ENCODE measurements around the gene SLC44A3.

The SLC44A3 gene

GRCh38 chr1:94819945-94820746 lies at the start of gene SLC44A3:
SLC44A3 (plus strand) TSS chr1:94820357; CDS start chr1:94820452, 95 bp downstream.
- DNase-seq (ENCODE audit: low spot score in 2 of 2): peak; percentile 40 to 65
- Histone ChIP-seq H3K36me3 (replicated peaks) (no peaks in the 10 kb centered on the region), H3K27me3 (ENCODE audit: low read depth) (no peaks in the 10 kb centered on the region), H3K4me3 (peak within 1 kb of the TSS; percentile 43), H3K4me1 (peaks cover 2% of the 10 kb centered on the region), H3K9me3 (no peaks in the 10 kb centered on the region; the same call in 1 of the 2 replicates)
- in situ Hi-C loops (cut with MboI; ENCODE audit: low sequenced_read_pairs): loop anchor here (25.0 kb wide), 2 partner anchors 483 to 758 kb away; no protein-coding TSS in a partner anchor

- Histone ChIP-seq H3K27me3 (ENCODE audit: low read depth) (no peaks in the 10 kb centered on the region), H3K4me1 (no peaks in the 10 kb centered on the region), H3K9me3 (no peaks in the 10 kb centered on the region), H3K36me3 (replicated peaks) (no peaks in the 10 kb centered on the region), H3K4me3 (no peak overlapping the region)
- no peak for DNase-seq (ENCODE audit: low spot score in 2 of 2)
- in situ Hi-C loops (cut with MboI; ENCODE audit: low sequenced_read_pairs): no loop called here
These were observed 47.9 kb upstream of the SLC44A3 start for GRCh38 chr1:94772230-94772641.

GRCh38 chr1:94772845-94773244 lies 47.3 kb upstream of the SLC44A3 start:
- no peaks in the 10 kb centered on the region for H3K36me3 ChIP-seq (replicated peaks)
- H3K4me1 ChIP-seq: no peaks in the 10 kb centered on the region
- no peak for DNase-seq (ENCODE audit: low spot score in 2 of 2)
- no peak overlapping the region for H3K4me3 ChIP-seq
- H3K27me3 ChIP-seq (ENCODE audit: low read depth): no peaks in the 10 kb centered on the region
- in situ Hi-C loops (cut with MboI; ENCODE audit: low sequenced_read_pairs): no loop called here
- H3K9me3 ChIP-seq: no peaks in the 10 kb centered on the region

- no peak for DNase-seq (ENCODE audit: low spot score in 2 of 2)
- Histone ChIP-seq H3K36me3 (replicated peaks) (no peaks in the 10 kb centered on the region), H3K27me3 (ENCODE audit: low read depth) (no peaks in the 10 kb centered on the region), H3K4me1 (no peaks in the 10 kb centered on the region), H3K9me3 (no peaks in the 10 kb centered on the region), H3K4me3 (no peak overlapping the region)
- in situ Hi-C loops (cut with MboI; ENCODE audit: low sequenced_read_pairs): no loop called here
These were observed 46.8 kb upstream of the SLC44A3 start for GRCh38 chr1:94773296-94773809.

- in situ Hi-C loops (cut with MboI; ENCODE audit: low sequenced_read_pairs): no loop called here
- no peaks in the 10 kb centered on the region for H3K9me3 ChIP-seq
- H3K27me3 ChIP-seq (ENCODE audit: low read depth): no peaks in the 10 kb centered on the region
- H3K4me1 ChIP-seq: no peaks in the 10 kb centered on the region
- H3K4me3 ChIP-seq: no peak overlapping the region
- H3K36me3 ChIP-seq (replicated peaks): no peaks in the 10 kb centered on the region
- DNase-seq (ENCODE audit: low spot score in 2 of 2): no peak
These were observed 46.2 kb upstream of the SLC44A3 start for GRCh38 chr1:94773931-94774422.

- Histone ChIP-seq H3K4me3 (no peak overlapping the region), H3K9me3 (no peaks in the 10 kb centered on the region), H3K36me3 (replicated peaks) (no peaks in the 10 kb centered on the region), H3K27me3 (ENCODE audit: low read depth) (no peaks in the 10 kb centered on the region), H3K4me1 (no peaks in the 10 kb centered on the region)
- no peak for DNase-seq (ENCODE audit: low spot score in 2 of 2)
- in situ Hi-C loops (cut with MboI; ENCODE audit: low sequenced_read_pairs): no loop called here
These were observed 43.7 kb upstream of the SLC44A3 start for GRCh38 chr1:94776474-94776873.

- in situ Hi-C loops (cut with MboI; ENCODE audit: low sequenced_read_pairs): no loop called here
- no peaks in the 10 kb centered on the region for H3K4me1 ChIP-seq
- H3K36me3 ChIP-seq (replicated peaks): no peaks in the 10 kb centered on the region
These were observed 42.9 kb upstream of the SLC44A3 start for GRCh38 chr1:94777281-94777680.

GRCh38 chr1:94778808-94779207 lies 41.3 kb upstream of the SLC44A3 start:
- H3K27me3 ChIP-seq (ENCODE audit: low read depth): no peaks in the 10 kb centered on the region
- in situ Hi-C loops (cut with MboI; ENCODE audit: low sequenced_read_pairs): no loop called here
- no peaks in the 10 kb centered on the region for H3K9me3 ChIP-seq
- H3K4me1 ChIP-seq: no peaks in the 10 kb centered on the region; the same call in 1 of the 2 replicates
- H3K4me3 ChIP-seq: no peak overlapping the region
- DNase-seq (ENCODE audit: low spot score in 2 of 2): no peak
- no peaks in the 10 kb centered on the region for H3K36me3 ChIP-seq (replicated peaks)

More at GRCh38 chr1:94777281-94777680, 42.9 kb upstream of the SLC44A3 start:
- Histone ChIP-seq H3K27me3 (ENCODE audit: low read depth) (no peaks in the 10 kb centered on the region), H3K9me3 (no peaks in the 10 kb centered on the region), H3K4me3 (no peak overlapping the region)
- DNase-seq (ENCODE audit: low spot score in 2 of 2): no peak

- Histone ChIP-seq H3K27me3 (ENCODE audit: low read depth) (no peaks in the 10 kb centered on the region), H3K4me3 (no peak overlapping the region), H3K36me3 (replicated peaks) (no peaks in the 10 kb centered on the region), H3K4me1 (no peaks in the 10 kb centered on the region; the same call in 1 of the 2 replicates), H3K9me3 (no peaks in the 10 kb centered on the region)
- DNase-seq (ENCODE audit: low spot score in 2 of 2): no peak
- in situ Hi-C loops (cut with MboI; ENCODE audit: low sequenced_read_pairs): no loop called here
These were observed 36.6 kb upstream of the SLC44A3 start for GRCh38 chr1:94783342-94784189.

- Histone ChIP-seq H3K9me3 (no peaks in the 10 kb centered on the region), H3K36me3 (replicated peaks) (no peaks in the 10 kb centered on the region), H3K27me3 (ENCODE audit: low read depth) (no peaks in the 10 kb centered on the region), H3K4me3 (no peak overlapping the region), H3K4me1 (no peaks in the 10 kb centered on the region; the same call in 1 of the 2 replicates)
- in situ Hi-C loops (cut with MboI; ENCODE audit: low sequenced_read_pairs): no loop called here
- DNase-seq (ENCODE audit: low spot score in 2 of 2): no peak
These were observed 36.0 kb upstream of the SLC44A3 start for GRCh38 chr1:94784190-94784515.

GRCh38 chr1:94787691-94788090 lies 32.5 kb upstream of the SLC44A3 start:
- no peaks in the 10 kb centered on the region for H3K9me3 ChIP-seq
- in situ Hi-C loops (cut with MboI; ENCODE audit: low sequenced_read_pairs): no loop called here
- H3K4me3 ChIP-seq: no peak overlapping the region
- no peaks in the 10 kb centered on the region for H3K27me3 ChIP-seq (ENCODE audit: low read depth)
- DNase-seq (ENCODE audit: low spot score in 2 of 2): no peak
- H3K4me1 ChIP-seq: peaks cover 2% of the 10 kb centered on the region
- no peaks in the 10 kb centered on the region for H3K36me3 ChIP-seq (replicated peaks)

GRCh38 chr1:94790246-94790645 lies 29.9 kb upstream of the SLC44A3 start:
- Histone ChIP-seq H3K9me3 (no peaks in the 10 kb centered on the region), H3K36me3 (replicated peaks) (no peaks in the 10 kb centered on the region), H3K4me3 (no peak overlapping the region), H3K27me3 (ENCODE audit: low read depth) (no peaks in the 10 kb centered on the region), H3K4me1 (peaks cover 11% of the 10 kb centered on the region)
- no peak for DNase-seq (ENCODE audit: low spot score in 2 of 2)
- in situ Hi-C loops (cut with MboI; ENCODE audit: low sequenced_read_pairs): no loop called here

- in situ Hi-C loops (cut with MboI; ENCODE audit: low sequenced_read_pairs): no loop called here
- Histone ChIP-seq H3K36me3 (replicated peaks) (no peaks in the 10 kb centered on the region), H3K27me3 (ENCODE audit: low read depth) (no peaks in the 10 kb centered on the region), H3K4me3 (no peak overlapping the region), H3K9me3 (no peaks in the 10 kb centered on the region), H3K4me1 (peaks cover 11% of the 10 kb centered on the region)
- DNase-seq (ENCODE audit: low spot score in 2 of 2): no peak
These were observed 29.5 kb upstream of the SLC44A3 start for GRCh38 chr1:94790670-94791069.

All from HAP-1 (cell line).